Subcutaneous preadipocyte (primary cell): ENCODE measurements around the gene AMY2A. TPM values are rescaled to one million over a fixed set of nuclear protein-coding genes. Genes with fewer than 3 reads are reported as not detected.

Experiments used
- small RNA-seq: library from RNA; depleted of rRNA; stranded (forward); fragments of <200 nt; gene quantifications from one replicate; pipeline ENCODE3, GENCODE V24; 2012
- total RNA-seq: library from RNA; depleted of rRNA; stranded (reverse); fragments of >200 nt; gene quantifications from 2 replicates; pipeline ENCODE4 v1.2.3, GENCODE V29; 2012

Gene AMY2A
- total RNA-seq: not detected in 2 replicates

GRCh38 chr1:103616994-103617477 is at the start of gene AMY2A:
Gene AMY2A (plus strand): TSS chr1:103617427. CDS start chr1:103617441, 14 bp downstream.

GRCh38 chr1:103571289-103571688 is 45.9 kb upstream of the AMY2A start, which contains the start of gene AMY2B:
Gene AMY2B (plus strand): TSS chr1:103571589. CDS start chr1:103571603, 14 bp downstream.

GRCh38 chr1:103655460-103655859 is 38.2 kb downstream of the AMY2A start, which contains the start of gene AMY1A:
Gene AMY1A (plus strand): TSS chr1:103655760. CDS start chr1:103656331, 571 bp downstream.

Small RNAs within 50 kb of the gene (small RNA-seq; reads per million reads assigned to genes)
- gene AC105272.1: not detected

Other genes starting within 250 kb of the AMY2A start
- 15.1 and 18.7 TPM in 2 replicates for gene RNPC3, start 91.7 kb upstream of the AMY2A start, total RNA-seq
- 3.3 and 4.4 TPM in 2 replicates for gene AMY2B, start 45.8 kb upstream of the AMY2A start, total RNA-seq
- not detected in 2 replicates for gene AMY1A, start 38.3 kb downstream of the AMY2A start, total RNA-seq
- gene AMY1B, start 78.8 kb downstream of the AMY2A start, total RNA-seq: not detected in 2 replicates
- not detected in 2 replicates for gene AMY1C, start 132.5 kb downstream of the AMY2A start, total RNA-seq